H1 (cell line): Measurements from ENCODE around the gene ATXN3. TPM values are rescaled to one million over a fixed set of nuclear protein-coding genes. Genes with fewer than 3 reads are reported as not detected.

Experiments
- ASH2L ChIP-seq: fragments of 200-600, 300-600 bp; sonication (generic); IDR thresholded peaks from one replicate; pipeline ENCODE4 v1.7.1; 2017; ENCODE audit warnings: low read length
- BACH1 ChIP-seq: IDR thresholded peaks from 2 replicates; pipeline ENCODE4 v1.6.1; 2012; ENCODE audit warnings: low read length, improper control_type of control experiment
- CHD1 ChIP-seq: IDR thresholded peaks from 2 replicates; pipeline ENCODE4 v1.6.1; 2012; ENCODE audit warnings: low read depth, low read length, improper control_type of control experiment
- CHD2 ChIP-seq: IDR thresholded peaks from 2 replicates; pipeline ENCODE4 v1.6.1; 2012; ENCODE audit warnings: low read length, improper control_type of control experiment
- CREB1 ChIP-seq: IDR thresholded peaks from 2 replicates; pipeline ENCODE4 v1.6.1; 2012; ENCODE audit warnings: inconsistent platforms
- EGR1 ChIP-seq: IDR thresholded peaks from 2 replicates; pipeline ENCODE4 v1.6.1; 2011; ENCODE audit warnings: low read depth, low read length, borderline replicate concordance
- FOSL1 ChIP-seq: IDR thresholded peaks from 2 replicates; pipeline ENCODE4 v1.6.1; 2011; ENCODE audit warnings: mild to moderate bottlenecking, low read depth, low read length, moderate library complexity; ENCODE audit not compliant: insufficient read depth
- GABPA ChIP-seq: IDR thresholded peaks from 2 replicates; pipeline ENCODE4 v1.6.1; 2011; ENCODE audit warnings: mild to moderate bottlenecking, low read length, moderate library complexity, borderline replicate concordance; ENCODE audit not compliant: insufficient read depth
- HDAC6 ChIP-seq: IDR thresholded peaks from one replicate; pipeline ENCODE4 v1.7.1; 2012; ENCODE audit warnings: low read depth, mild to moderate bottlenecking, inconsistent platforms, low read length, moderate library complexity
- JUND ChIP-seq: IDR thresholded peaks from 2 replicates; pipeline ENCODE4 v1.6.1; 2011; ENCODE audit warnings: mild to moderate bottlenecking, improper control_type of control experiment, low read length
- MAFK ChIP-seq: IDR thresholded peaks from 2 replicates; pipeline ENCODE4 v1.6.1; 2012; ENCODE audit warnings: low read depth, mild to moderate bottlenecking, improper control_type of control experiment, low read length
- NANOG ChIP-seq: IDR thresholded peaks from 2 replicates; pipeline ENCODE4 v1.6.1; 2011; ENCODE audit warnings: low read length, low read depth, mild to moderate bottlenecking, inconsistent platforms; ENCODE audit not compliant: insufficient read depth, poor library complexity, severe bottlenecking
- POLR2A ChIP-seq, 2 experiments: IDR thresholded peaks; 1 replicate in 1 of 2; 2 replicates in 1 of 2; pipeline ENCODE4 v1.6.1; 2011; ENCODE audit warnings: low read depth in 2 of 2, low read length in 2 of 2, mild to moderate bottlenecking in 2 of 2; ENCODE audit errors: control extremely low read depth in 1 of 2
- RAD21 ChIP-seq, 2 experiments: IDR thresholded peaks in 1 of 2; conservative IDR thresholded peaks in 1 of 2; 2 replicates each; pipeline ENCODE4 v1.6.1; 2011; ENCODE audit warnings: low read depth in 2 of 2, low read length in 2 of 2, improper control_type of control experiment in 1 of 2, inconsistent platforms in 1 of 2, mild to moderate bottlenecking in 1 of 2, moderate library complexity in 1 of 2
- RXRA ChIP-seq: IDR thresholded peaks from 2 replicates; pipeline ENCODE4 v1.6.1; 2011; ENCODE audit warnings: low read depth, mild to moderate bottlenecking, low read length, moderate library complexity; ENCODE audit not compliant: insufficient read depth
- SAP30 ChIP-seq: fragments of 300-600 bp; sonication (generic); IDR thresholded peaks from 2 replicates; pipeline ENCODE4 v1.7.1; 2012; ENCODE audit warnings: low read length, moderate library complexity, mild to moderate bottlenecking, inconsistent platforms; ENCODE audit not compliant: insufficient read depth, insufficient replicate concordance
- SIN3A ChIP-seq, 2 experiments: IDR thresholded peaks in 1 of 2; conservative IDR thresholded peaks in 1 of 2; 2 replicates each; pipeline ENCODE4 v1.6.1; 2011 to 2012; ENCODE audit warnings: low read length in 2 of 2, improper control_type of control experiment in 1 of 2, low read depth in 1 of 2, mild to moderate bottlenecking in 1 of 2
- SIX5 ChIP-seq: IDR thresholded peaks from 2 replicates; pipeline ENCODE4 v1.6.1; 2011; ENCODE audit warnings: mild to moderate bottlenecking, low read depth, low read length
- SP2 ChIP-seq: IDR thresholded peaks from 2 replicates; pipeline ENCODE4 v1.6.1; 2012; ENCODE audit warnings: mild to moderate bottlenecking, low read length, inconsistent platforms
- SRF ChIP-seq: IDR thresholded peaks from 2 replicates; pipeline ENCODE4 v1.6.1; 2011; ENCODE audit warnings: mild to moderate bottlenecking, low read depth, low read length, moderate library complexity
- TAF1 ChIP-seq: IDR thresholded peaks from 2 replicates; pipeline ENCODE4 v1.6.1; 2011; ENCODE audit warnings: mild to moderate bottlenecking, low read depth, low read length
- TAF7 ChIP-seq: optimal IDR thresholded peaks from 2 replicates; pipeline ENCODE3; 2011; ENCODE audit warnings: low read depth, mild to moderate bottlenecking, inconsistent platforms, low read length, moderate library complexity, borderline replicate concordance
- polyA plus RNA-seq, 7 experiments: library from polyadenylated mRNA; depleted of rRNA in 3 of 7; stranded (reverse) in 5 of 7; unstranded in 2 of 7; fragments of >200 nt in 5 of 7; fragments of 200-250 nt in 2 of 7; gene quantifications; 1 replicate in 5 of 7; 2 replicates in 1 of 7; 4 replicates in 1 of 7; pipeline versions ENCODE4 v1.2.1 to v1.2.3, GENCODE V29; 2011 to 2013; ENCODE audit warnings: missing spikeins in 2 of 7, mixed read lengths in 2 of 7
- total RNA-seq: library from RNA; stranded (reverse); fragmentation: NEBNext Ultra II Directional; extraction: Animal tissue kit (Norgen Biotek cat#: 25700); gene quantifications from 2 replicates; pipeline ENCODE4 v1.2.1, GENCODE V29; 2021
- TF ChIP-seq, protein P1 (sequence below): IDR thresholded peaks from 2 replicates; pipeline ENCODE4 v1.6.1; 2012; ENCODE audit warnings: inconsistent platforms
- TF ChIP-seq, protein P2 (sequence below): IDR thresholded peaks from 2 replicates; pipeline ENCODE4 v1.6.1; 2012; ENCODE audit warnings: inconsistent platforms

ATXN3 gene
- total and polyA plus RNA-seq, 2 of the 8 experiments (the other 6 are each of a cell fraction or from before 2014, with no cell fraction given), result 8.8 to 37.2 TPM

DNA sequence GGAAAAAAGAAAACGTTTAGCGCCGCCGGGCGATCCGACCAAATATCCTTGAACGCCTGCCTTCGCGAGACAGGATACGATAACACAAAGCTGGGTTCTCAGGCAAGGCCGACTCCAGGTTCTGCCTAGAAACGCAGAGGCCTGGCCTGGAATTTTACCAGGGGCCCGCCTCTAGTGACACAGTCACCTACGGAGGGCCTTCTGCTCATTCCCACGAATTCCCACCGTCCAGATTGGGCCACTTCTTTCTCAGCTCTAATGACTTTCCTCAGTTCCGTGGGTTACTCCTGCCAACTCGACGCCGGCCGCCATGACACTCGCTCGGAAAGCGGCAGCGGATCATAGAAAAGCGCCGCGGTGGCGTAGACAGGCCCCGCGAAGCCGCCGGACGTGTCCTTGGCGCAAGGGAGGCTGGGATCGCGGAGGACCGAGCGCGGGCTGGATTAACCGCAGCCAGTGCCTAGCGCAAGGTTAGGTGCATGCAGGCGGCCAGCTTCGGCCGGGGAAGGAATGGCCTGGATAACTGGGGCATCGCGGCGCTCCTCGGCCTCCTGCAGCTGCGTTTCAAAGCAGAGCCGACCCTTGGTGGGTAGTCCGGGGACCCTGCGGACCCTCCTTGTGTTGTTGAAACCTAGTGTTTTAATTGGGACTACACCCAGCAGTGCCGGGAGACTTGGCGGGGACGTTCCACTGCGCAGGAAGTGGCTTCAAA lies 66.5 kb downstream of the ATXN3 start, which contains the start of gene TRIP11 (continued):
- TF ChIP-seq MAFK (no peak), RXRA (no peak), SAP30 (no peak), GABPA (no peak), BACH1 (no peak), SRF (0 out of 2 replicates have a peak, but pooled peaks have one; percentile 10), CREB1 (peak; percentile 93), TAF7 (peak; percentile 77), SIN3A (conservative IDR thresholded peaks at IDR 0.05 in 1 of 2, IDR thresholded peaks at IDR 0.05 in 1 of 2; ENCODE audit: low read depth in 1 of 2, low read length in 2 of 2) (peak; percentile 44 to 55; a peak in 2 of 4 replicates), SIX5 (no peak), SP2 (peak; percentile 63), HDAC6 (no peak), RAD21 (IDR thresholded peaks at IDR 0.05 in 1 of 2, conservative IDR thresholded peaks at IDR 0.05 in 1 of 2; ENCODE audit: low read depth in 2 of 2, low read length in 2 of 2) (0 out of 4 replicates have a peak, but pooled peaks of 1 of the 2 experiments have one; percentile 1), TAF1 (peak; percentile 96), CHD2 (no peak), JUND (no peak), ASH2L (peak; percentile 78), EGR1 (0 out of 2 replicates have a peak, but pooled peaks have one; percentile 37), CHD1 (no peak), NANOG (no peak), FOSL1 (no peak), POLR2A (IDR thresholded peaks at IDR 0.05; ENCODE audit: control extremely low read depth in 1 of 2, low read depth in 2 of 2, low read length in 2 of 2) (peak; percentile 83)
- TF ChIP-seq, protein P1, sequence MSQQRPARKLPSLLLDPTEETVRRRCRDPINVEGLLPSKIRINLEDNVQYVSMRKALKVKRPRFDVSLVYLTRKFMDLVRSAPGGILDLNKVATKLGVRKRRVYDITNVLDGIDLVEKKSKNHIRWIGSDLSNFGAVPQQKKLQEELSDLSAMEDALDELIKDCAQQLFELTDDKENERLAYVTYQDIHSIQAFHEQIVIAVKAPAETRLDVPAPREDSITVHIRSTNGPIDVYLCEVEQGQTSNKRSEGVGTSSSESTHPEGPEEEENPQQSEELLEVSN, result peak; percentile 46
- TF ChIP-seq, protein P2, sequence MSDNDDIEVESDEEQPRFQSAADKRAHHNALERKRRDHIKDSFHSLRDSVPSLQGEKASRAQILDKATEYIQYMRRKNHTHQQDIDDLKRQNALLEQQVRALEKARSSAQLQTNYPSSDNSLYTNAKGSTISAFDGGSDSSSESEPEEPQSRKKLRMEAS, result peak; percentile 76
